HepG2 (cell line): ENCODE data around the gene METAP2. TPM values are rescaled to one million over a fixed set of nuclear protein-coding genes. Genes with fewer than 3 reads are reported as not detected.

ENCODE experiments used
- ATAC-seq: fragments of 200-7000 bp; cut with Tn5 transposase; 3 replicates; pipeline ENCODE4 v1.9.1; 2020; ENCODE audit warnings: mild to moderate bottlenecking, moderate library complexity
- BruUV-seq: library from RNA; stranded (reverse); fragments of 400-500 nt; replicated peaks from 2 replicates; lab custom pipeline; 2021; lab: Mats Ljungman, UMichigan
- CTCF ChIA-PET: fragments of 300-600 bp; formaldehyde crosslinking; extraction: SDS; loops from one replicate; lab custom pipeline; 2021; ENCODE audit warnings: low total read pairs, inconsistent platforms, low intra/inter-chr PET ratio; lab: Yijun Ruan, JAX
- POLR2A ChIA-PET: fragments of 350-600 bp; sonication (Branson Sonifier 250); formaldehyde crosslinking; loops from one replicate; lab custom pipeline; 2020; ENCODE audit warnings: antibody characterized with exemption, inconsistent platforms; lab: Yijun Ruan, JAX
- DNase-seq: peaks from one replicate; pipeline ENCODE4 v3.0.0-alpha.2; 2015; ENCODE audit warnings: low spot score
- FAIRE-seq: peaks from 3 replicates; lab custom pipeline; 2011; peaks lifted over from hg19 to GRCh38; lab: Jason Lieb, UNC
- H2AFZ ChIP-seq: one replicate; pipeline ENCODE4 v1.6.1; 2011; ENCODE audit warnings: low read length, inconsistent platforms
- H3K27ac ChIP-seq: fragments of 300-600 bp; 3 replicates; pipeline ENCODE4 v1.8.0; 2011; ENCODE audit warnings: mixed run types, mild to moderate bottlenecking, mixed read lengths, low read length, inconsistent platforms; ENCODE audit not compliant: insufficient read depth; ENCODE audit errors: extremely low read length
- H3K27me3 ChIP-seq, 2 experiments: fragments of 200-600 bp in 1 of 2; 2 replicates in 1 of 2; 3 replicates in 1 of 2; pipeline versions ENCODE4 v1.6.0 to v1.8.0; 2011; ENCODE audit warnings: low read length in 2 of 2, mild to moderate bottlenecking in 2 of 2, moderate library complexity in 2 of 2, inconsistent platforms in 1 of 2; ENCODE audit not compliant: insufficient read depth in 2 of 2, control insufficient read depth in 1 of 2
- H3K36me3 ChIP-seq, 2 experiments: fragments of 200-600 bp in 1 of 2; replicated peaks in 1 of 2; 2 replicates in 1 of 2; 3 replicates in 1 of 2; pipeline versions ENCODE4 v1.5.1 to v1.8.0; 2011; ENCODE audit warnings: low read length in 2 of 2, inconsistent platforms in 1 of 2; ENCODE audit not compliant: insufficient read depth in 2 of 2, control insufficient read depth in 1 of 2
- H3K4me1 ChIP-seq: 2 replicates; pipeline ENCODE4 v1.5.1; 2012; ENCODE audit warnings: low read length, inconsistent platforms; ENCODE audit not compliant: insufficient read depth
- H3K4me2 ChIP-seq: 2 replicates; pipeline ENCODE4 v1.6.0; 2011; ENCODE audit warnings: low read depth, low read length, inconsistent platforms
- H3K4me3 ChIP-seq, 3 experiments: fragments of 200-600 bp in 1 of 3; sonication (generic), shearing (Covaris generic) in 1 of 3; replicated peaks in 1 of 3; 2 replicates each; pipeline ENCODE4 v1.5.1; 2011 to 2016; ENCODE audit warnings: low read length in 3 of 3, inconsistent platforms in 2 of 3, low read depth in 2 of 3, mild to moderate bottlenecking in 2 of 3, control low read depth in 1 of 3, mixed read lengths in 1 of 3; ENCODE audit not compliant: insufficient read depth in 1 of 3
- H3K79me2 ChIP-seq: one replicate; pipeline ENCODE4 v1.6.1; 2011; ENCODE audit warnings: low read length, inconsistent platforms; ENCODE audit not compliant: insufficient read depth
- H3K9ac ChIP-seq: 2 replicates; pipeline ENCODE4 v1.6.0; 2011; ENCODE audit warnings: mild to moderate bottlenecking, low read depth, low read length, inconsistent platforms; ENCODE audit not compliant: insufficient read depth
- H3K9me3 ChIP-seq: 2 replicates; pipeline ENCODE4 v1.5.1; 2012; ENCODE audit warnings: mild to moderate bottlenecking, low read length
- H4K20me1 ChIP-seq: 2 replicates; pipeline ENCODE4 v1.6.0; 2011; ENCODE audit warnings: inconsistent platforms, mild to moderate bottlenecking, low read length, moderate library complexity; ENCODE audit not compliant: insufficient read depth
- FIP1L1 ChIP-seq: fragments of 200-400 bp; formaldehyde crosslinking; IDR thresholded peaks from 2 replicates; pipeline ENCODE4 v1.6.1; 2018; ENCODE audit warnings: low read depth, mild to moderate bottlenecking, low read length, moderate library complexity, borderline replicate concordance; ENCODE audit not compliant: insufficient read depth
- HCFC1 ChIP-seq: fragments of 150-350 bp; IDR thresholded peaks from 2 replicates; pipeline ENCODE4 v1.6.1; 2014; ENCODE audit warnings: low read depth, low read length
- HDAC2 ChIP-seq: sonication (generic); formaldehyde crosslinking; IDR thresholded peaks from 2 replicates; pipeline ENCODE4 v1.4.0; 2020; ENCODE audit warnings: missing genetic modification reagents
- HNRNPLL ChIP-seq: fragments of 200-400 bp; formaldehyde crosslinking; IDR thresholded peaks from 2 replicates; pipeline ENCODE4 v1.6.1; 2017; ENCODE audit warnings: mild to moderate bottlenecking, low read depth, low read length; ENCODE audit not compliant: poor library complexity, severe bottlenecking
- KDM2A ChIP-seq: sonication (generic); formaldehyde crosslinking; IDR thresholded peaks from 2 replicates; pipeline ENCODE4 v1.4.0; 2020; ENCODE audit warnings: low read depth, missing genetic modification reagents, borderline replicate concordance
- MAZ ChIP-seq, 2 experiments: sonication (generic) in 1 of 2; formaldehyde crosslinking in 1 of 2; IDR thresholded peaks; 2 replicates each; pipeline versions ENCODE4 v1.5.0 to v1.6.1; 2012 to 2020; ENCODE audit warnings: low read depth in 2 of 2, mild to moderate bottlenecking in 2 of 2, borderline replicate concordance in 1 of 2, improper control_type of control experiment in 1 of 2, low read length in 1 of 2, missing genetic modification reagents in 1 of 2, moderate library complexity in 1 of 2
- MTA1 ChIP-seq: sonication (generic); formaldehyde crosslinking; IDR thresholded peaks from 2 replicates; pipeline ENCODE4 v1.4.0; 2020; ENCODE audit warnings: missing genetic modification reagents, mild to moderate bottlenecking, borderline replicate concordance
- NRL ChIP-seq: sonication (generic); formaldehyde crosslinking; IDR thresholded peaks from 2 replicates; pipeline ENCODE4 v1.5.0; 2020; ENCODE audit warnings: missing genetic modification reagents, mild to moderate bottlenecking, moderate library complexity, borderline replicate concordance
- PHF21A ChIP-seq: sonication (generic); formaldehyde crosslinking; IDR thresholded peaks from 2 replicates; pipeline ENCODE4 v1.5.0; 2020; ENCODE audit warnings: mild to moderate bottlenecking, missing genetic modification reagents
- PHF8 ChIP-seq: sonication (generic); formaldehyde crosslinking; IDR thresholded peaks from 2 replicates; pipeline ENCODE4 v1.5.0; 2020; ENCODE audit warnings: missing genetic modification reagents
- SALL1 ChIP-seq: sonication (generic); formaldehyde crosslinking; IDR thresholded peaks from 2 replicates; pipeline ENCODE4 v1.8.0; 2022; ENCODE audit warnings: mild to moderate bottlenecking, missing genetic modification reagents
- TAF1 ChIP-seq: sonication (generic); formaldehyde crosslinking; IDR thresholded peaks from 2 replicates; pipeline ENCODE4 v1.4.0; 2020; ENCODE audit warnings: missing genetic modification reagents
- ZBTB14 ChIP-seq: sonication (generic); formaldehyde crosslinking; IDR thresholded peaks from 2 replicates; pipeline ENCODE4 v1.4.0; 2020; ENCODE audit warnings: missing genetic modification reagents
- ZBTB37 ChIP-seq: sonication (generic); formaldehyde crosslinking; IDR thresholded peaks from 2 replicates; pipeline ENCODE4 v1.4.0; 2020; ENCODE audit warnings: mild to moderate bottlenecking, missing genetic modification reagents
- ZFY ChIP-seq: sonication (generic); formaldehyde crosslinking; IDR thresholded peaks from 2 replicates; pipeline ENCODE4 v1.4.0; 2020; ENCODE audit warnings: missing genetic modification reagents
- ZNF280B ChIP-seq: sonication (generic); formaldehyde crosslinking; IDR thresholded peaks from 2 replicates; pipeline ENCODE4 v1.5.0; 2020; ENCODE audit warnings: missing genetic modification reagents, mild to moderate bottlenecking, borderline replicate concordance
- ZNF761 ChIP-seq: sonication (generic); formaldehyde crosslinking; conservative IDR thresholded peaks from 2 replicates; pipeline ENCODE4 v1.4.0; 2020; ENCODE audit warnings: mild to moderate bottlenecking, missing genetic modification reagents
- ZUFSP ChIP-seq: sonication (generic); formaldehyde crosslinking; IDR thresholded peaks from 2 replicates; pipeline ENCODE4 v1.9.0; 2021; ENCODE audit warnings: missing genetic modification reagents, mild to moderate bottlenecking, borderline replicate concordance
- WGBS: methylation state at CpG from one replicate; pipeline ENCODE4 v1.1.6; 2017; ENCODE audit warnings: low lambda C conversion rate; 5-methylcytosine and 5-hydroxymethylcytosine counted together
- in situ Hi-C: cut with HindIII; loops from 2 replicates; pipeline ENCODE4 v1.10.0; 2017; ENCODE audit warnings: low pct_unique_long_range_greater_than_20kb; ENCODE audit not compliant: extremely low pct_ligation_motif_present
- intact Hi-C: fragments of 100-400 bp; cut with micrococcal nuclease; formaldehyde crosslinking; loops from one replicate; pipeline ENCODE4 v1.10.0; 2022; ENCODE audit not compliant: unreplicated experiment
- polyA plus RNA-seq, 8 experiments: library from polyadenylated mRNA; depleted of rRNA in 3 of 8; stranded (reverse) in 7 of 8; unstranded in 1 of 8; fragments of >200 nt; fragmentation: Illumina TruSeq in 4 of 8; extraction: Trizol in 4 of 8; gene quantifications; 2 replicates each; pipeline versions ENCODE4 v1.2.1 to v1.2.3, GENCODE V29; 2011 to 2016; ENCODE audit warnings: low read depth in 4 of 8, missing spikeins in 1 of 8, mixed read lengths in 1 of 8; ENCODE audit not compliant: insufficient read depth in 1 of 8
- total RNA-seq, 5 experiments: library from RNA; depleted of rRNA; stranded (reverse); fragments of >200 nt; fragmentation: Illumina TruSeq; extraction: Trizol; gene quantifications; 2 replicates each; pipeline ENCODE4 v1.2.3, GENCODE V29; 2016; ENCODE audit warnings: low read depth in 1 of 5

Gene METAP2
- total and polyA plus RNA-seq, 2 of the 13 experiments (the other 11 are each of a cell fraction or from before 2014, with no cell fraction given), result 67.8 to 131 TPM

GRCh38 chr12:95446506-95446900 is 27.4 kb upstream of the METAP2 start:
- DNase-seq (peak; percentile 25), ATAC-seq (peak; percentile 98), FAIRE-seq (peak; percentile 21)
- no TSS peak for BruUV-seq
- Histone ChIP-seq H3K9me3 (no peaks in the 10 kb centered on the region), H3K27ac (no peak overlapping the region), H3K79me2 (no peaks in the 10 kb centered on the region), H3K4me1 (peaks cover 26% of the 10 kb centered on the region), H3K9ac (no peak overlapping the region), H3K36me3 (no peaks in the 10 kb centered on the region), H4K20me1 (no peaks in the 10 kb centered on the region), H3K4me3 (peak overlapping the region; percentile 55 to 77 (median 61)), H2AFZ (no peak overlapping the region), H3K4me2 (peak overlapping the region; percentile 90), H3K27me3 (peaks cover 0 to 18% of the 10 kb centered on the region in 2 experiments; a peak in 4 of 5 replicates)
- intact Hi-C loops, result no loop called here
- in situ Hi-C loops, result no loop called here
- ChIA-PET POLR2A (interaction anchor here (3.3 kb wide), 1 partner anchor 28 kb away, joined by 29 read pairs; the partner anchor contains the start of gene METAP2), CTCF (no interaction called here)
- WGBS, result 2% methylated on average over 22 of the region's 22 CpGs
- TF ChIP-seq PHF21A (CRISPR knock-in tag) (peak; percentile 23; the same call in 1 of the 2 replicates), HNRNPLL (peak; percentile 60), HCFC1 (no peak), ZUFSP (CRISPR knock-in tag) (no peak), ZBTB37 (no peak), SALL1 (CRISPR knock-in tag) (peak; percentile 46; the same call in 1 of the 2 replicates), FIP1L1 (no peak), ZNF761 (no peak), PHF8 (CRISPR knock-in tag) (peak; percentile 54), ZNF280B (CRISPR knock-in tag) (peak; percentile 51; the same call in 1 of the 2 replicates), MTA1 (peak; percentile 51; the same call in 1 of the 2 replicates), KDM2A (CRISPR knock-in tag) (peak; percentile 57; the same call in 1 of the 2 replicates), NRL (CRISPR knock-in tag) (0 out of 2 replicates have a peak, but pooled peaks have one; percentile 39), ZBTB14 (CRISPR knock-in tag) (peak; percentile 54; the same call in 1 of the 2 replicates), MAZ (IDR thresholded peaks at IDR 0.05; ENCODE audit: borderline replicate concordance, low read depth, low read length) (no peak), MAZ (CRISPR knock-in tag; IDR thresholded peaks at IDR 0.05; ENCODE audit: low read depth) (peak; percentile 32; the same call in 1 of the 2 replicates), ZFY (peak; percentile 75), TAF1 (peak; percentile 30; the same call in 1 of the 2 replicates), HDAC2 (CRISPR knock-in tag) (peak; percentile 56; the same call in 1 of the 2 replicates)
